Parathyroid adenoma (tissue), 2 donors: ENCODE measurements around the gene HIGD1C.
"Not testable (repeated sequence)": the region's sequence is repeated elsewhere in the genome, so short reads cannot be mapped to it uniquely, and the experiment has no call there.

Experiments
- H2AFZ ChIP-seq: fragments of 300-600 bp; sonication (generic); one replicate; pipeline ENCODE4 v1.7.0; 2017; ENCODE audit warnings: antibody characterized with exemption, mild to moderate bottlenecking
- H3K27ac ChIP-seq: fragments of 300-600 bp; sonication (generic); one replicate; pipeline ENCODE4 v1.7.0; 2017
- H3K27me3 ChIP-seq: fragments of 300-600 bp; sonication (generic); one replicate; pipeline ENCODE4 v1.7.0; 2017; ENCODE audit warnings: low read length; ENCODE audit not compliant: control insufficient read depth, insufficient read depth
- H3K36me3 ChIP-seq: fragments of 300-600 bp; sonication (generic); one replicate; pipeline ENCODE4 v1.7.0; 2017; ENCODE audit warnings: low read length; ENCODE audit not compliant: control insufficient read depth, insufficient read depth
- H3K4me1 ChIP-seq: fragments of 300-600 bp; sonication (generic); one replicate; pipeline ENCODE4 v1.7.0; 2017; ENCODE audit warnings: control low read depth
- H3K4me2 ChIP-seq: fragments of 300-600 bp; sonication (generic); one replicate; pipeline ENCODE4 v1.7.0; 2017; ENCODE audit warnings: low read length
- H3K4me3 ChIP-seq: fragments of 300-600 bp; sonication (generic); one replicate; pipeline ENCODE4 v1.7.0; 2017; ENCODE audit warnings: low read depth, low read length
- H3K79me2 ChIP-seq: fragments of 300-600 bp; sonication (generic); one replicate; pipeline ENCODE4 v1.7.0; 2017; ENCODE audit warnings: control low read depth
- H3K9ac ChIP-seq: fragments of 300-600 bp; sonication (generic); one replicate; pipeline ENCODE4 v1.7.0; 2017; ENCODE audit warnings: mild to moderate bottlenecking
- H3K9me3 ChIP-seq: fragments of 300-600 bp; sonication (generic); one replicate; pipeline ENCODE4 v1.7.0; 2017; ENCODE audit warnings: low read length; ENCODE audit not compliant: control insufficient read depth
- CTCF ChIP-seq: fragments of 300-600 bp; sonication (generic); IDR thresholded peaks from one replicate; pipeline ENCODE4 v1.7.0; 2017; ENCODE audit warnings: antibody characterized with exemption, mild to moderate bottlenecking
- donor health status: primary hyperparathyroidism.

HIGD1C gene

GRCh38 chr12:50952510-50952909 is at the start of gene HIGD1C:
TSS of gene HIGD1C (plus strand) at chr12:50952544. CDS start at chr12:50953999, 1,455 bp downstream.
- H3K4me3 ChIP-seq = no peak within 1 kb of the TSS
- H3K4me2 ChIP-seq = no peak within 1 kb of the TSS
- no peaks in the 10 kb centered on the region for H3K4me1 ChIP-seq
- no peak for TF ChIP-seq CTCF
- no peaks in the 10 kb centered on the region for H3K27me3 ChIP-seq
- no peaks in the 10 kb centered on the region for H3K79me2 ChIP-seq
- no peaks in the 10 kb centered on the region for H3K36me3 ChIP-seq
- no peak within 1 kb of the TSS for H3K9ac ChIP-seq
- H3K27ac ChIP-seq = no peak within 1 kb of the TSS
- no peaks in the 10 kb centered on the region for H3K9me3 ChIP-seq
- no peak within 1 kb of the TSS for H2AFZ ChIP-seq

GRCh38 chr12:50908479-50908878 is 43.9 kb upstream of the HIGD1C start:
- H3K27me3 ChIP-seq, H3K27ac ChIP-seq, H3K79me2 ChIP-seq, H2AFZ ChIP-seq, H3K4me1 ChIP-seq, H3K36me3 ChIP-seq, H3K9ac ChIP-seq, H3K4me3 ChIP-seq, H3K4me2 ChIP-seq, H3K9me3 ChIP-seq: not testable (repeated sequence)

GRCh38 chr12:50912361-50912760 is 40.0 kb upstream of the HIGD1C start:
- not testable (repeated sequence) for H2AFZ ChIP-seq, H3K27ac ChIP-seq, H3K4me2 ChIP-seq, H3K9me3 ChIP-seq, H3K79me2 ChIP-seq, H3K36me3 ChIP-seq, H3K4me1 ChIP-seq, H3K9ac ChIP-seq, H3K27me3 ChIP-seq, H3K4me3 ChIP-seq

- H3K4me2 ChIP-seq = no peak overlapping the region
- no peaks in the 10 kb centered on the region for H3K9me3 ChIP-seq
- no peaks in the 10 kb centered on the region for H3K27me3 ChIP-seq
- no peaks in the 10 kb centered on the region for H3K36me3 ChIP-seq
- H3K4me3 ChIP-seq = no peak overlapping the region
- TF ChIP-seq CTCF = no peak
- H2AFZ ChIP-seq = no peak overlapping the region
- no peak overlapping the region for H3K27ac ChIP-seq
- peaks cover 1% of the 10 kb centered on the region for H3K4me1 ChIP-seq
- H3K79me2 ChIP-seq = no peaks in the 10 kb centered on the region
- H3K9ac ChIP-seq = no peak overlapping the region
Observed at GRCh38 chr12:50913224-50913623, 39.1 kb upstream of the HIGD1C start.

GRCh38 chr12:50914872-50915484 is 37.4 kb upstream of the HIGD1C start:
- TF ChIP-seq CTCF = no peak
- Histone ChIP-seq H3K4me3 (no peak overlapping the region), H3K9ac (no peak overlapping the region), H3K4me1 (peaks cover 10% of the 10 kb centered on the region), H3K79me2 (no peaks in the 10 kb centered on the region), H2AFZ (no peak overlapping the region), H3K9me3 (no peaks in the 10 kb centered on the region), H3K4me2 (no peak overlapping the region), H3K27ac (no peak overlapping the region), H3K27me3 (no peaks in the 10 kb centered on the region), H3K36me3 (no peaks in the 10 kb centered on the region)

- no peak overlapping the region for H2AFZ ChIP-seq
- no peak overlapping the region for H3K9ac ChIP-seq
- no peak overlapping the region for H3K4me3 ChIP-seq
- peaks cover 10% of the 10 kb centered on the region for H3K4me1 ChIP-seq
- TF ChIP-seq CTCF = no peak
- H3K36me3 ChIP-seq = no peaks in the 10 kb centered on the region
- no peaks in the 10 kb centered on the region for H3K27me3 ChIP-seq
- H3K79me2 ChIP-seq = no peaks in the 10 kb centered on the region
- no peak overlapping the region for H3K4me2 ChIP-seq
- no peak overlapping the region for H3K27ac ChIP-seq
- no peaks in the 10 kb centered on the region for H3K9me3 ChIP-seq
Observed at GRCh38 chr12:50916292-50916691, 36.1 kb upstream of the HIGD1C start.
